K562 (cell line): ENCODE measurements around the gene IL1RL1. TPM values are rescaled to one million over a fixed set of nuclear protein-coding genes. Genes with fewer than 3 reads are reported as not detected.

Experiments
- ASH1L ChIP-seq: fragments of 450-650 bp; IDR thresholded peaks from 2 replicates; pipeline ENCODE4 v1.6.1; 2018; ENCODE audit warnings: borderline replicate concordance, mild to moderate bottlenecking, low read depth; ENCODE audit not compliant: partially characterized antibody
- CREBBP ChIP-seq: IDR thresholded peaks from one replicate; pipeline ENCODE4 v1.6.1; 2012; ENCODE audit warnings: low read depth, mild to moderate bottlenecking, control low read depth, inconsistent platforms, low read length
- DEAF1 ChIP-seq: fragments of 450-650 bp; formaldehyde crosslinking; IDR thresholded peaks from 2 replicates; pipeline ENCODE4 v1.4.0; 2020; ENCODE audit warnings: mild to moderate bottlenecking, moderate library complexity
- EP400 ChIP-seq: fragments of 450-650 bp; IDR thresholded peaks from 2 replicates; pipeline ENCODE4 v1.6.1; 2017; ENCODE audit warnings: antibody characterized with exemption, mild to moderate bottlenecking, moderate library complexity
- EZH2 ChIP-seq: IDR thresholded peaks from 2 replicates; pipeline ENCODE4 v1.6.1; 2012; ENCODE audit warnings: low read depth, mild to moderate bottlenecking, inconsistent platforms, low read length, borderline replicate concordance
- FOXK2 ChIP-seq, 2 experiments: fragments of 450-650 bp; IDR thresholded peaks in 1 of 2; conservative IDR thresholded peaks in 1 of 2; 2 replicates each; pipeline ENCODE4 v1.6.1; 2016; ENCODE audit warnings: low read depth in 2 of 2, mild to moderate bottlenecking in 1 of 2
- GTF2F1 ChIP-seq: IDR thresholded peaks from 2 replicates; pipeline ENCODE4 v1.6.1; 2011; ENCODE audit warnings: low read depth, low read length, improper control_type of control experiment
- GTF3C2 ChIP-seq: IDR thresholded peaks from 3 replicates; pipeline ENCODE4 v1.6.1; 2011; ENCODE audit warnings: borderline replicate concordance, mild to moderate bottlenecking, moderate library complexity; ENCODE audit not compliant: insufficient read length; ENCODE audit errors: extremely low read depth
- HDAC6 ChIP-seq: IDR thresholded peaks from 2 replicates; pipeline ENCODE4 v1.6.1; 2012; ENCODE audit warnings: low read depth, mild to moderate bottlenecking, control low read depth, inconsistent platforms, low read length, moderate library complexity
- HNRNPLL ChIP-seq: fragments of 200-400 bp; formaldehyde crosslinking; IDR thresholded peaks from 2 replicates; pipeline ENCODE4 v1.6.1; 2017; ENCODE audit warnings: low read length, low read depth, mild to moderate bottlenecking; ENCODE audit not compliant: poor library complexity, severe bottlenecking
- KDM1A ChIP-seq, 2 experiments: fragments of 450-650 bp; IDR thresholded peaks; 2 replicates each; pipeline ENCODE4 v1.6.1; 2016; ENCODE audit warnings: mild to moderate bottlenecking in 2 of 2
- LCOR ChIP-seq: sonication (generic); formaldehyde crosslinking; IDR thresholded peaks from 2 replicates; pipeline ENCODE4 v1.8.0; 2022; ENCODE audit warnings: mild to moderate bottlenecking, missing genetic modification reagents
- MAFK ChIP-seq: IDR thresholded peaks from 2 replicates; pipeline ENCODE4 v1.6.1; 2011; ENCODE audit warnings: low read length, improper control_type of control experiment
- MYNN ChIP-seq, 2 experiments: sonication (generic); formaldehyde crosslinking in 1 of 2; IDR thresholded peaks; 2 replicates each; pipeline versions ENCODE4 v1.5.0 to v1.6.1; 2016 to 2020; ENCODE audit warnings: antibody characterized with exemption in 1 of 2, missing genetic modification reagents in 1 of 2
- NR2F6 ChIP-seq: fragments of 450-650 bp; formaldehyde crosslinking; IDR thresholded peaks from 2 replicates; pipeline ENCODE4 v1.4.0; 2020; ENCODE audit warnings: mild to moderate bottlenecking
- RNF2 ChIP-seq: sonication (generic); IDR thresholded peaks from 2 replicates; pipeline ENCODE4 v1.6.1; 2016
- SMAD3 ChIP-seq: fragments of 450-650 bp; formaldehyde crosslinking; conservative IDR thresholded peaks from 2 replicates; pipeline ENCODE4 v1.4.0; 2020; ENCODE audit warnings: mild to moderate bottlenecking
- SMC3 ChIP-seq: conservative IDR thresholded peaks from 2 replicates; pipeline ENCODE4 v1.6.1; 2011; ENCODE audit warnings: low read depth, low read length, improper control_type of control experiment; ENCODE audit not compliant: insufficient read depth
- SREBF2 ChIP-seq: sonication (generic); formaldehyde crosslinking; IDR thresholded peaks from 2 replicates; pipeline ENCODE4 v1.4.0; 2020; ENCODE audit warnings: mild to moderate bottlenecking, missing genetic modification reagents
- YBX1 ChIP-seq: fragments of 450-650 bp; IDR thresholded peaks from 2 replicates; pipeline ENCODE4 v1.7.1; 2016; ENCODE audit warnings: mild to moderate bottlenecking
- ZBTB2 ChIP-seq: fragments of 450-650 bp; IDR thresholded peaks from 2 replicates; pipeline ENCODE4 v1.6.1; 2016; ENCODE audit warnings: antibody characterized with exemption
- ZNF134 ChIP-seq: fragments of 250-450 bp; sonication (Bioruptor Pico); conservative IDR thresholded peaks from 2 replicates; pipeline ENCODE4 v1.4.0; 2020
- ZNF175 ChIP-seq: fragments of 200-800 bp; sonication (Bioruptor generic); IDR thresholded peaks from 2 replicates; pipeline ENCODE4 v1.6.1; 2016; ENCODE audit warnings: low read depth, mild to moderate bottlenecking, missing genetic modification characterization, missing compliant biosample characterization
- ZNF57 ChIP-seq: fragments of 450-650 bp; formaldehyde crosslinking; IDR thresholded peaks from 2 replicates; pipeline ENCODE4 v1.4.0; 2020; ENCODE audit warnings: mild to moderate bottlenecking, moderate library complexity
- ZNF583 ChIP-seq: fragments of 250-450 bp; sonication (Bioruptor Pico); IDR thresholded peaks from 2 replicates; pipeline ENCODE4 v1.4.0; 2020
- ZSCAN29 ChIP-seq: fragments of 450-650 bp; IDR thresholded peaks from 2 replicates; pipeline ENCODE4 v1.6.1; 2017
- polyA plus RNA-seq, 8 experiments: library from polyadenylated mRNA; depleted of rRNA in 4 of 8; stranded (reverse) in 5 of 8; unstranded in 3 of 8; fragments of >200 nt; fragmentation: Nextera tagmentation in 2 of 8; fragmentation: Illumina TruSeq in 1 of 8; extraction: Ambion mirVana in 2 of 8; extraction: Trizol in 1 of 8; gene quantifications; 2 replicates each; pipeline versions ENCODE4 v1.2.1 to v1.2.3, GENCODE V29; 2011 to 2014; ENCODE audit warnings: inconsistent platforms in 1 of 8, missing spikeins in 1 of 8
- total RNA-seq, 7 experiments: library from RNA; depleted of rRNA in 6 of 7; stranded (reverse); fragments of >200 nt in 6 of 7; fragmentation: Illumina TruSeq in 2 of 7; extraction: Trizol in 2 of 7; gene quantifications; 2 replicates each; pipeline versions ENCODE4 v1.2.1 to v1.2.3, GENCODE V29; 2011 to 2021; ENCODE audit warnings: low replicate concordance in 1 of 7

Gene IL1RL1
- total and polyA plus RNA-seq, 9 of the 15 experiments (the other 6 are each of a cell fraction or from before 2014, with no cell fraction given), result 0.06 to 3.3 (median 0.59) TPM

GRCh38 chr2:102273619-102274211 is 37.6 kb upstream of the IL1RL1 start (continued):
- TF ChIP-seq DEAF1 (no peak), GTF3C2 (no peak), KDM1A (IDR thresholded peaks at IDR 0.05) (no peak), GTF2F1 (no peak), HDAC6 (no peak), LCOR (no peak), EZH2 (no peak), ZBTB2 (no peak), NR2F6 (CRISPR knock-in tag) (no peak), ZNF175 (CRISPR knock-in tag) (no peak), SMC3 (no peak), ZNF583 (CRISPR knock-in tag) (no peak), ZSCAN29 (no peak), YBX1 (no peak), MAFK (no peak), RNF2 (no peak), ZNF134 (CRISPR knock-in tag) (no peak), ASH1L (no peak), CREBBP (no peak), MYNN (IDR thresholded peaks at IDR 0.05) (no peak), MYNN (CRISPR knock-in tag; IDR thresholded peaks at IDR 0.05) (no peak), ZNF57 (CRISPR knock-in tag) (no peak), SREBF2 (CRISPR knock-in tag) (no peak), EP400 (no peak), FOXK2 (conservative IDR thresholded peaks at IDR 0.05 in 1 of 2, IDR thresholded peaks at IDR 0.05 in 1 of 2; ENCODE audit: low read depth in 2 of 2) (no peak), HNRNPLL (no peak), SMAD3 (CRISPR knock-in tag) (no peak)
